ENCODE results near the gene XAGE2.

The XAGE2 gene

GRCh38 chrX:52424656-52425055, 55.8 kb downstream of the XAGE2 start:
- no peak overlapping the region for H3K4me3 ChIP-seq (ENCODE audit: low read depth, low read length)
- no peak for TF ChIP-seq CTCF (IDR thresholded peaks at IDR 0.05; ENCODE audit: low read depth, low read length, missing control alignments)
- no peak for DNase-seq (ENCODE audit: low read depth)

Data from GM12864 (cell line).